GM23338 (cell line): ENCODE results near the gene PRRX1. TPM values are rescaled to one million over a fixed set of nuclear protein-coding genes. Genes with fewer than 3 reads are reported as not detected.

ENCODE experiments used
- ATAC-seq: fragments of 200-7000 bp; cut with Tn5 transposase; 3 replicates; pipeline ENCODE4 v1.9.1; 2020
- DNase-seq: peaks from one replicate; pipeline ENCODE4 v3.0.0-alpha.2; 2015; ENCODE audit warnings: low spot score
- H2AFZ ChIP-seq: fragments of 200-600 bp; sonication (generic); 2 replicates; pipeline ENCODE4 v1.8.0; 2016; ENCODE audit warnings: antibody characterized with exemption, mild to moderate bottlenecking, moderate library complexity
- H3F3A ChIP-seq: fragments of 200-600 bp; sonication (generic); replicated peaks from 2 replicates; pipeline ENCODE4 v1.8.0; 2017; ENCODE audit warnings: antibody characterized with exemption, mixed run types, low read depth
- H3K27ac ChIP-seq: fragments of 200-600 bp; sonication (generic); 2 replicates; pipeline ENCODE4 v1.6.1; 2016; ENCODE audit warnings: low read depth
- H3K27me3 ChIP-seq: fragments of 200-600 bp; sonication (generic); 2 replicates; pipeline ENCODE4 v1.8.0; 2016; ENCODE audit warnings: mild to moderate bottlenecking, mixed run types, moderate library complexity; ENCODE audit not compliant: insufficient read depth
- H3K36me3 ChIP-seq: fragments of 200-600 bp; sonication (generic); 2 replicates; pipeline ENCODE4 v1.8.0; 2016; ENCODE audit warnings: mild to moderate bottlenecking; ENCODE audit not compliant: insufficient read depth
- H3K4me1 ChIP-seq: fragments of 200-600 bp; sonication (generic); 2 replicates; pipeline ENCODE4 v1.8.0; 2016; ENCODE audit warnings: mild to moderate bottlenecking, moderate library complexity; ENCODE audit not compliant: insufficient read depth
- H3K4me2 ChIP-seq: fragments of 200-600 bp; sonication (generic); 2 replicates; pipeline ENCODE4 v1.7.1; 2017; ENCODE audit warnings: mixed run types
- H3K4me3 ChIP-seq: fragments of 200-600 bp; sonication (generic); 2 replicates; pipeline ENCODE4 v1.6.1; 2016; ENCODE audit warnings: mixed run types
- H3K79me2 ChIP-seq: fragments of 200-600 bp; sonication (generic); replicated peaks from 2 replicates; pipeline ENCODE4 v1.8.0; 2017; ENCODE audit warnings: mild to moderate bottlenecking; ENCODE audit not compliant: insufficient read depth
- H3K9me2 ChIP-seq: fragments of 200-600 bp; sonication (generic); 2 replicates; pipeline ENCODE4 v1.8.0; 2017; ENCODE audit not compliant: insufficient read depth
- H4K20me1 ChIP-seq: fragments of 200-600 bp; sonication (generic); replicated peaks from 2 replicates; pipeline ENCODE4 v1.8.0; 2017; ENCODE audit warnings: mild to moderate bottlenecking; ENCODE audit not compliant: insufficient read depth
- H3K27ac Mint-ChIP-seq: 2 replicates; pipeline ENCODE4 v1.8.0; 2020; ENCODE audit warnings: inconsistent platforms, mild to moderate bottlenecking, moderate library complexity, mixed read lengths
- H3K27me3 Mint-ChIP-seq: 3 replicates; pipeline ENCODE4 v1.8.0; 2022; ENCODE audit warnings: low read depth, mild to moderate bottlenecking, moderate library complexity, mixed read lengths, inconsistent platforms; ENCODE audit not compliant: insufficient read depth, poor library complexity
- H3K36me3 Mint-ChIP-seq: 3 replicates; pipeline ENCODE4 v1.8.0; 2021; ENCODE audit warnings: low read depth, mild to moderate bottlenecking, inconsistent platforms, moderate library complexity, mixed read lengths
- H3K4me1 Mint-ChIP-seq: 3 replicates; pipeline ENCODE4 v1.8.0; 2020; ENCODE audit warnings: mild to moderate bottlenecking, inconsistent platforms, mixed read lengths
- H3K4me3 Mint-ChIP-seq: 3 replicates; pipeline ENCODE4 v1.8.0; 2021; ENCODE audit warnings: moderate library complexity, mild to moderate bottlenecking, inconsistent platforms, mixed read lengths
- H3K9me3 Mint-ChIP-seq: 3 replicates; pipeline ENCODE4 v1.8.0; 2020; ENCODE audit warnings: moderate library complexity, mild to moderate bottlenecking, inconsistent platforms, mixed read lengths
- EZH2phosphoT487 ChIP-seq: fragments of 200-600 bp; sonication (generic); IDR thresholded peaks from one replicate; pipeline ENCODE4 v1.8.1; 2018; ENCODE audit warnings: antibody characterized with exemption; ENCODE audit not compliant: unreplicated experiment
- NANOG ChIP-seq: IDR thresholded peaks from 2 replicates; pipeline ENCODE4 v1.6.1; 2016; ENCODE audit warnings: antibody characterized with exemption, borderline replicate concordance
- POLR2AphosphoS5 ChIP-seq: IDR thresholded peaks from 2 replicates; pipeline ENCODE4 v1.6.1; 2016; ENCODE audit warnings: antibody characterized with exemption, low read depth
- REST ChIP-seq: IDR thresholded peaks from one replicate; pipeline ENCODE4 v1.6.1; 2018; ENCODE audit warnings: antibody characterized with exemption; ENCODE audit not compliant: unreplicated experiment
- ZNF462 ChIP-seq: fragments of 250-450 bp; sonication (Bioruptor Pico); IDR thresholded peaks from 2 replicates; pipeline ENCODE4 v1.5.0; 2020; ENCODE audit warnings: mild to moderate bottlenecking, moderate library complexity
- polyA plus RNA-seq: library from polyadenylated mRNA; unstranded; fragments of >200 nt; fragmentation: Nextera tagmentation; extraction: Ambion mirVana; gene quantifications from 2 replicates; pipeline ENCODE4 v1.2.1, GENCODE V29; 2016
- total RNA-seq: library from RNA; depleted of rRNA; stranded (reverse); fragments of >200 nt; shearing (Covaris generic); gene quantifications from 2 replicates; pipeline ENCODE4 v1.2.3, GENCODE V29; 2014
- TF ChIP-seq, protein P1 (sequence below), 2 experiments: fragments of 200-600 bp in 1 of 2; sonication (generic) in 1 of 2; conservative IDR thresholded peaks; 2 replicates each; pipeline versions ENCODE4 v1.5.1 to v1.6.1; 2016 to 2017; ENCODE audit warnings: antibody characterized with exemption in 2 of 2, low read depth in 2 of 2, mild to moderate bottlenecking in 2 of 2, moderate library complexity in 1 of 2

The PRRX1 gene
- total and polyA plus RNA-seq, 2 experiments from 2014 or later = 0.58 TPM; not detected in 1

GRCh38 chr1:170703591-170703990 is 39.7 kb downstream of the PRRX1 start (continued):
- TF ChIP-seq, protein P1, sequence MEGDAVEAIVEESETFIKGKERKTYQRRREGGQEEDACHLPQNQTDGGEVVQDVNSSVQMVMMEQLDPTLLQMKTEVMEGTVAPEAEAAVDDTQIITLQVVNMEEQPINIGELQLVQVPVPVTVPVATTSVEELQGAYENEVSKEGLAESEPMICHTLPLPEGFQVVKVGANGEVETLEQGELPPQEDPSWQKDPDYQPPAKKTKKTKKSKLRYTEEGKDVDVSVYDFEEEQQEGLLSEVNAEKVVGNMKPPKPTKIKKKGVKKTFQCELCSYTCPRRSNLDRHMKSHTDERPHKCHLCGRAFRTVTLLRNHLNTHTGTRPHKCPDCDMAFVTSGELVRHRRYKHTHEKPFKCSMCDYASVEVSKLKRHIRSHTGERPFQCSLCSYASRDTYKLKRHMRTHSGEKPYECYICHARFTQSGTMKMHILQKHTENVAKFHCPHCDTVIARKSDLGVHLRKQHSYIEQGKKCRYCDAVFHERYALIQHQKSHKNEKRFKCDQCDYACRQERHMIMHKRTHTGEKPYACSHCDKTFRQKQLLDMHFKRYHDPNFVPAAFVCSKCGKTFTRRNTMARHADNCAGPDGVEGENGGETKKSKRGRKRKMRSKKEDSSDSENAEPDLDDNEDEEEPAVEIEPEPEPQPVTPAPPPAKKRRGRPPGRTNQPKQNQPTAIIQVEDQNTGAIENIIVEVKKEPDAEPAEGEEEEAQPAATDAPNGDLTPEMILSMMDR (conservative IDR thresholded peaks at IDR 0.05; ENCODE audit: low read depth in 2 of 2) = no peak
- TF ChIP-seq REST (no peak), POLR2AphosphoS5 (no peak), NANOG (no peak), EZH2phosphoT487 (no peak)

- TF ChIP-seq ZNF462 (CRISPR knock-in tag) = no peak
- TF ChIP-seq, protein P1 (conservative IDR thresholded peaks at IDR 0.05; ENCODE audit: low read depth in 2 of 2) = no peak
- no peak for ATAC-seq
- Mint-ChIP-seq H3K36me3 (no peaks in the 10 kb centered on the region), H3K4me3 (no peak overlapping the region), H3K27me3 (no peaks in the 10 kb centered on the region), H3K9me3 (no peaks in the 10 kb centered on the region), H3K27ac (no peak overlapping the region), H3K4me1 (no peaks in the 10 kb centered on the region)
- Histone ChIP-seq H3K79me2 (no peaks in the 10 kb centered on the region), H4K20me1 (no peaks in the 10 kb centered on the region), H3K4me2 (no peak overlapping the region), H3K4me3 (no peak overlapping the region), H3K4me1 (no peaks in the 10 kb centered on the region; the same call in 1 of the 2 replicates), H3K27me3 (no peaks in the 10 kb centered on the region), H3K27ac (no peak overlapping the region), H2AFZ (no peak overlapping the region), H3K36me3 (no peaks in the 10 kb centered on the region), H3K9me2 (no peaks in the 10 kb centered on the region), H3F3A (no peaks in the 10 kb centered on the region)
- DNase-seq = no peak
Measured at GRCh38 chr1:170704256-170704655, 40.3 kb downstream of the PRRX1 start.
